ENCODE data around the gene TCN2.
"Not testable (repeated sequence)": the region's sequence is repeated elsewhere in the genome, so short reads cannot be mapped to it uniquely, and the experiment has no call there.

Gene TCN2

GRCh38 chr22:30606455-30607299, at the start of gene TCN2:
Gene TCN2 (plus strand): TSS chr22:30607174. CDS start chr22:30607332, 158 bp downstream.
- peak; percentile 93 for DNase-seq (ENCODE audit: low read depth, low spot score)

- DNase-seq (ENCODE audit: low read depth, low spot score) = no peak
These were observed 49.7 kb upstream of the TCN2 start for GRCh38 chr22:30557243-30557642.

- no peak for DNase-seq (ENCODE audit: low read depth, low spot score)
These were observed 47.1 kb upstream of the TCN2 start for GRCh38 chr22:30559889-30560288.

GRCh38 chr22:30560643-30561202, 46.3 kb upstream of the TCN2 start:
- DNase-seq (ENCODE audit: low read depth, low spot score) = not testable (repeated sequence)

GRCh38 chr22:30561402-30562189, 45.4 kb upstream of the TCN2 start:
- peak; percentile 56 for DNase-seq (ENCODE audit: low read depth, low spot score)

GRCh38 chr22:30562366-30562765, 44.6 kb upstream of the TCN2 start:
- DNase-seq (ENCODE audit: low read depth, low spot score) = peak; percentile 16

GRCh38 chr22:30564045-30564760, 42.8 kb upstream of the TCN2 start:
- no peak for DNase-seq (ENCODE audit: low read depth, low spot score)

- no peak for DNase-seq (ENCODE audit: low read depth, low spot score)
These were observed 42.2 kb upstream of the TCN2 start for GRCh38 chr22:30564761-30565119.

GRCh38 chr22:30565341-30565740, 41.6 kb upstream of the TCN2 start:
- DNase-seq (ENCODE audit: low read depth, low spot score) = no peak

- DNase-seq (ENCODE audit: low read depth, low spot score) = no peak
These were observed 40.8 kb upstream of the TCN2 start for GRCh38 chr22:30566125-30566524.

- not testable (repeated sequence) for DNase-seq (ENCODE audit: low read depth, low spot score)
These were observed 39.7 kb upstream of the TCN2 start for GRCh38 chr22:30567277-30567676.

GRCh38 chr22:30568137-30568805, 38.7 kb upstream of the TCN2 start:
- peak; percentile 66 for DNase-seq (ENCODE audit: low read depth, low spot score)

- DNase-seq (ENCODE audit: low read depth, low spot score) = no peak
These were observed 37.2 kb upstream of the TCN2 start for GRCh38 chr22:30569674-30570202.

GRCh38 chr22:30572210-30572609, 34.8 kb upstream of the TCN2 start:
- no peak for DNase-seq (ENCODE audit: low read depth, low spot score)

GRCh38 chr22:30572840-30573593, 34.0 kb upstream of the TCN2 start:
- DNase-seq (ENCODE audit: low read depth, low spot score) = no peak

GRCh38 chr22:30573594-30574094, 33.3 kb upstream of the TCN2 start:
- DNase-seq (ENCODE audit: low read depth, low spot score) = no peak

GRCh38 chr22:30574095-30574981, 32.6 kb upstream of the TCN2 start, which contains the start of gene GAL3ST1:
Gene GAL3ST1 (minus strand): TSS chr22:30574665. CDS start chr22:30557392, 17,273 bp downstream.
- no peak for DNase-seq (ENCODE audit: low read depth, low spot score)

- peak; percentile 52 for DNase-seq (ENCODE audit: low read depth, low spot score)
These were observed 31.8 kb upstream of the TCN2 start for GRCh38 chr22:30574997-30575671.
